ENCODE results near the gene HOXA10. TPM values are rescaled to one million over a fixed set of nuclear protein-coding genes. Genes with fewer than 3 reads are reported as not detected.

HOXA10 gene
- polyA plus RNA-seq, 3 donors = 0.09 to 3.2 (median 0.33) TPM

- Histone ChIP-seq H3K4me3 (replicated peaks in 1 of 3; ENCODE audit: low read depth in 2 of 3, low read length in 3 of 3) (no peak overlapping the region), H3K4me2 (replicated peaks; ENCODE audit: extremely low read depth, low read length, poor library complexity, severe bottlenecking) (no peak overlapping the region), H3K4me1 (ENCODE audit: control insufficient read depth in 1 of 2, insufficient read depth in 2 of 2, low read length in 2 of 2) (peaks cover 60 to 81% of the 10 kb centered on the region in 2 donors), H3K79me2 (ENCODE audit: insufficient read depth, low read length) (no peaks in the 10 kb centered on the region), H4K20me1 (ENCODE audit: insufficient read depth, low read length) (peaks cover 9% of the 10 kb centered on the region), H3K9ac (ENCODE audit: insufficient read depth, low read length, poor library complexity, severe bottlenecking) (no peak overlapping the region), H3K9me3 (replicated peaks in 1 of 2; ENCODE audit: control insufficient read depth in 1 of 2, insufficient read depth in 1 of 2, low read length in 2 of 2) (peaks cover 27 to 43% of the 10 kb centered on the region in 2 donors), H3K27ac (ENCODE audit: low read depth in 1 of 2, low read length in 2 of 2) (no peak overlapping the region), H3K27me3 (ENCODE audit: control insufficient read depth in 2 of 2, insufficient read depth in 2 of 2, low read length in 2 of 2) (peaks cover 82 to 98% of the 10 kb centered on the region in 2 donors), H2AFZ (ENCODE audit: insufficient read depth, low read depth, low read length, poor library complexity, severe bottlenecking) (no peak overlapping the region), H3K36me3 (replicated peaks in 1 of 2; ENCODE audit: control insufficient read depth in 1 of 2, insufficient read depth in 2 of 2, low read length in 2 of 2) (no peaks in the 10 kb centered on the region)
- Mint-ChIP-seq H3K9me3 (peaks cover 5 to 60% (median 38%) of the 10 kb centered on the region in 7 donors), H3K27me3 (ENCODE audit: low read depth in 3 of 3) (peaks cover 90 to 98% (median 91%) of the 10 kb centered on the region in 3 donors), H3K27ac (no peak overlapping the region), H3K4me1 (peaks cover 59% of the 10 kb centered on the region), H3K4me3 (peak overlapping the region in 1 of 2 donors; percentile 89), H3K36me3 (peaks cover 25 to 37% of the 10 kb centered on the region in 2 donors)
- TF ChIP-seq CTCF (IDR thresholded peaks at IDR 0.05) = no peak
- intact Hi-C loops (cut with micrococcal nuclease) = loop anchor here in 1 of 2 donors (5.0 kb wide), 1 partner anchor 1308 kb away; no protein-coding TSS in a partner anchor
- 0% methylated on average over 1 of the region's 11 CpGs for WGBS (ENCODE audit: insufficient coverage)
- DNase-seq = no peak
Observed at GRCh38 chr7:27170426-27171324, 3.4 kb downstream of the HOXA10 start.

GRCh38 chr7:27169658-27170425 is 4.3 kb downstream of the HOXA10 start:
- Histone ChIP-seq H3K79me2 (ENCODE audit: insufficient read depth, low read length) (peaks cover 2% of the 10 kb centered on the region), H3K27me3 (ENCODE audit: control insufficient read depth in 2 of 2, insufficient read depth in 2 of 2, low read length in 2 of 2) (peaks cover 77 to 98% of the 10 kb centered on the region in 2 donors), H4K20me1 (ENCODE audit: insufficient read depth, low read length) (peaks cover 9% of the 10 kb centered on the region), H3K4me2 (replicated peaks; ENCODE audit: extremely low read depth, low read length, poor library complexity, severe bottlenecking) (peak overlapping the region; percentile 42), H3K4me3 (replicated peaks in 1 of 3; ENCODE audit: low read depth in 2 of 3, low read length in 3 of 3) (peak overlapping the region in 1 of 3 experiments; percentile 25), H3K27ac (ENCODE audit: low read depth in 1 of 2, low read length in 2 of 2) (no peak overlapping the region), H3K4me1 (ENCODE audit: control insufficient read depth in 1 of 2, insufficient read depth in 2 of 2, low read length in 2 of 2) (peaks cover 69 to 89% of the 10 kb centered on the region in 2 donors), H3K9me3 (replicated peaks in 1 of 2; ENCODE audit: control insufficient read depth in 1 of 2, insufficient read depth in 1 of 2, low read length in 2 of 2) (peaks cover 28 to 43% of the 10 kb centered on the region in 2 donors), H3K36me3 (replicated peaks in 1 of 2; ENCODE audit: control insufficient read depth in 1 of 2, insufficient read depth in 2 of 2, low read length in 2 of 2) (no peaks in the 10 kb centered on the region), H2AFZ (ENCODE audit: insufficient read depth, low read depth, low read length, poor library complexity, severe bottlenecking) (peak overlapping the region; percentile 9), H3K9ac (ENCODE audit: insufficient read depth, low read length, poor library complexity, severe bottlenecking) (no peak overlapping the region)
- Mint-ChIP-seq H3K27ac (no peak overlapping the region), H3K27me3 (ENCODE audit: low read depth in 3 of 3) (peaks cover 86 to 98% (median 88%) of the 10 kb centered on the region in 3 donors), H3K4me1 (peaks cover 63% of the 10 kb centered on the region), H3K9me3 (peaks cover 5 to 62% (median 44%) of the 10 kb centered on the region in 7 donors), H3K4me3 (peak overlapping the region in 1 of 2 donors; percentile 87), H3K36me3 (peaks cover 25 to 38% of the 10 kb centered on the region in 2 donors)
- TF ChIP-seq CTCF (IDR thresholded peaks at IDR 0.05) = no peak
- intact Hi-C loops (cut with micrococcal nuclease) = loop anchor here (2.0 to 10.0 kb wide), 4 partner anchors 17 to 1308 kb away; partner anchors contain the start of genes HOXA13 (in 1 of the 2) and HOXA3 (in 1 of the 2)
- under 1% methylated on average over 26 of the region's 46 CpGs for WGBS (ENCODE audit: insufficient coverage)
- no peak for DNase-seq

Data from CD14-positive monocyte (primary cell).